ENCODE data around the gene NAA38. TPM values are rescaled to one million over a fixed set of nuclear protein-coding genes. Genes with fewer than 3 reads are reported as not detected.

Gene NAA38
- total RNA-seq, 1 donor: 97.8 TPM

- DNase-seq (ENCODE audit: low read depth in 2 of 3, low spot score in 2 of 3): peak; percentile 90 to 96 (median 93)
These were observed 14.7 kb downstream of the NAA38 start for GRCh38 chr17:7842380-7843256.

GRCh38 chr17:7841915-7842379 is 15.4 kb downstream of the NAA38 start:
- peak in 2 of 3 donors; percentile 89 to 92 for DNase-seq (ENCODE audit: low read depth in 2 of 3, low spot score in 2 of 3)

- peak in 2 of 3 donors; percentile 86 to 88 for DNase-seq (ENCODE audit: low read depth in 2 of 3, low spot score in 2 of 3)
These were observed 15.9 kb downstream of the NAA38 start for GRCh38 chr17:7841396-7841914.

GRCh38 chr17:7840875-7841274 is 16.5 kb downstream of the NAA38 start:
- no peak for DNase-seq (ENCODE audit: low read depth in 2 of 3, low spot score in 2 of 3)

DNA sequence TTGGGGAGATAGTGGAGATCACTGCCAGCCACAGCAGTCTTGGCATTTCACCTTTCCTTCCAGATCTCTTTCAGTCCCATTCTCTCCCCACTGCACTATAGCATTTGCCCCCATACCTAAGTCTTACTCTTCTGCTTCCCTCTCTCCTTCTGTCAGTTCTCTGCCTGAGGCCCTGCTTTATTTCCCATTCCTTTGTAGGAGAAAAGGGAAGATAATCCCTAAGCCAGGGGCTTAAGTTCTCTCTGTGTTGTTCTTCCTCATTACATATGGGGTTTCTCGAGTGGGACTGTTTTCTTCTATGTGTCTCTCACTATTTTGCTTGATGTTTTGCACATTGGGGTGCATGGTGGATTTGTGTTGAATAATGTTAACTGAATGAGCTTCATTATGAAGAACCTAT is 16.9 kb downstream of the NAA38 start:
- DNase-seq (ENCODE audit: low read depth in 2 of 3, low spot score in 2 of 3): no peak

DNA sequence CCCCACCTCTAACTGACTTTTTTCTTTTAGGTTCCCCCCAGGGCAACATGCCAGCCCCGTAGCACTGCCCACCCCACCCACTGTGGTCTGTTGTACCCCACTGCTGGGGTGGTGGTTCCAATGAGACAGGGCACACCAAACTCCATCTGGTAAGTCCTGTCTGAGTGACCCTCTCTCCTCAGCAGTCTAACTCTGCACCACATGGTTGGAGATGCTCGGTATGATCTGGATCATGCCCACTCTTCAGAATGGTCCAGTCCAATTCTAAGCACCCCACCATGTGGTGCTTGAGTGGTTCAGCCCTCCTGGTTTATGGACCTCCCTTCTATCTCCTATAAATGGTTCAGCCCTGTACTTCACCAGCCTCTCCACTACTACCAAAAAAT is 17.5 kb downstream of the NAA38 start:
- DNase-seq (ENCODE audit: low read depth in 2 of 3, low spot score in 2 of 3): peak in 2 of 3 donors; percentile 40 to 52

GRCh38 chr17:7839190-7839875 is 18.0 kb downstream of the NAA38 start:
- DNase-seq (ENCODE audit: low read depth in 2 of 3, low spot score in 2 of 3): peak in 1 of 3 donors; percentile 12

DNA sequence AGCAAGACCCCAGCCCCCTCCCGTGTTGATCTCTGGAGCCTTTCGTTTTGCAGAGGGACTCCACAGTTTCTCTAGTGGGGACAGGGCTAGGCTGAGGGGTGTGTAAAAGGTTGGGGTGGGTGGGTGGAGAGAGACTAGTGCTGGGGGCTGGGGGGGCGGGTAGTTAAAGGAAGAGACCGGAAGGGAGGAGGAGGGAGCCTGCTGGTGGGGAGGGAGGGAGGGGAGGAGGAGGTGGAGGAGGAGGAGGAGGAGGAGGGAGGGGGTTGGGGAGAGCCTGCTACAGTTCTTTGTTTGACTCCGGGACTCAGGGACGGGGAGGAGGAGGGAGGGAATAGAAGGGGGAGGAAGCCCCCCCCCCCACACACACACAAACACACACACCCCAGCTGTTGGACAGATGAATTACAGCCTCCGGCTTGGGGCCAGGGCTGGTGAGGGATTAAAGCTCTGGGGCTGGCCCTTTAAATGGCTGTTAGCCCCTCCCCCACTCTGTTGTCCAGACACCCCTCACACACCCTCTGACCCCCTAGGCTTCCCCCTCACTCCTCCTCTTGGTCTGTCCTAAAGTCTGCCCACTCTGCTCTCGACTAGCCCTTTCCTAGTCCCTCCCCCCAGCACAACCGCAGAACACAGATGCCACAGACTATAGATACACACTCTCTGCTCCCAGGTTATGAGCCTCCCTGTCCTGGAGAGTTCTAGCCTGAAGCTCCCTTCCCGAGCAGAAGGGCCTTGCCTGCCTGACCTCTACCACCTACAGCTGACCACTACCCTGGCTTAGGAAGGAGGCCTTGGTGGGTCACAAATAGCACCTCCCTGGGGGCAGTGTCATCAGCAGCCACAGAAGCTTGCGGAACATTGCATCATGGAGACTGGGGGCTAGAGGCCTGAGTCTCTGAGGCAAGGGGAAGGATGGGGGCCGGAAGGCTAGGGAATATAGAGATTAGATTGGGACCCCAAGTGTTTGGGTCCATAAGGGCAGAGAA is 19.0 kb downstream of the NAA38 start:
- DNase-seq (ENCODE audit: low read depth in 2 of 3, low spot score in 2 of 3): peak in 2 of 3 donors; percentile 64 to 78

DNA sequence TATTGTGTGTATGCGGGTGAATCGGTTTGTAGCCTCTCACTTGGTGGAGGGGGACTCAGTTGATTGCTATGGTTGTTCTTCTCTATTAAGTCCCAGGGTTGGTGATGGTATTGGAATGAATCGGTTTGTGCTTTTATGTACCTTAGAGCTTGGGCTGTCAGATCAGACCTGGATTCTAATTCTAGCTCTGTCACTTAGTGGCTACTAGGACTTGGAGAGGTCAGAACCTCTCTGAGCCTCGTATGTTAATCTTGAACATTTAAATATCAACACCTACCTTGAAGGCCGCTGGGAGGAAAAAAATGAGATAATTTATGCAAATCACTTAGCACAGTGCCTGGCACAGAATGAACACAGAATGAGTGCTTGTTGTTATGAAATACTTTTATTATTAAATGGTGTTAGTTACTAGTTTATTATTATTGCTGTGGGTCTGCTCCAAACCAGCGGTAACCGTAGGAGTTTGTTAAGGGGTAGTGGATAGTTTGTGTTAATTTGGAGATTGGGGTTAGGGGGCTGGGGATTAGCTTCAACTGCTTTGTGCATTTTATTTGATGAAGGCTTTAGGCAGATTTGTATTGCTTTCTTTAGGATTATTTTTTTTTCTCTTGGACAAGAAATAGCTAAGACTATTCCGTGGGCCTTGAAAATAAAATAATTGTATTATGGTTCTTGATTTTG is 19.8 kb downstream of the NAA38 start:
- DNase-seq (ENCODE audit: low read depth in 2 of 3, low spot score in 2 of 3): no peak

DNA sequence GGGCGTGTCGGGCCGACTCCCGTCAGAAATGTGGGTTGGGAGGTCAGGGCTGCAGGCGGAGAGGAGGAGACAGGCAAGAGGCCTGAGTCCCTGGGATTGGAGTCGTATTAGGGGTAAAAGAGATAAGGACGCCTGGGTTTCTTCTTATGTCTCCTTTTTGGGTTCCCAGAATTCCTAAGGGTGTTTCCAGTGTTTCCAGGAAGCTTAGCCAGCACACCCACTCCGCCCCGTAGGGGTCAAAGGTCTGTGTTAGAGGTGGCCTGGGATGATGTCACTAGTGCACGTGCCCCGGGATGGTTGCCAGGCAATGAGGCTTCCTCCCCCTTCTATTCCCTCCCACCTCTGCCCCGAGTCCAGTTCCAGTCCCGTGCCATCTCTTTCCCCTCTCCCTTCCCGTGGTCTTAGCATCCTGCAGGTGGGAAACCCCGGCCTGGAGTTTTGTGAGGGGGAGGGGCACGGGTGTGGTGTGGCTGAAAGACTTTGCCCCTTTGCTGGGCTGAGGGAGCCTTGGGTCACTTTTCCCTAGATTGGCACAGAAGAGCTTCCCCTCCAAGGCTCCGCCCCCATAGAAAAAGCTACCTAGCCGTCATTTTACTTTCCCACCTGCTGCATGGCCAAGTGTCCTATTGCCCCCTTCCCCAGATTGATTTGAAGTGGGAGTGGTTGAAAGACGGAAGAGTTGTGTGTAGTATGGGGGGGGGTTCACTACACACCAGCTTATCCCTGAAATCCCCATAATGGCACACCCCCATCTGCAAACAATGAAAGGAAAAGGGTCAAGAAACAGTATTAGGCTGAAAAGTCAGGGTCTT is 20.6 kb downstream of the NAA38 start:
- peak in 2 of 3 donors; percentile 88 to 93 for DNase-seq (ENCODE audit: low read depth in 2 of 3, low spot score in 2 of 3)

GRCh38 chr17:7835814-7836595 is 21.4 kb downstream of the NAA38 start:
- DNase-seq (ENCODE audit: low read depth in 2 of 3, low spot score in 2 of 3): peak in 1 of 3 donors; percentile 47

DNA sequence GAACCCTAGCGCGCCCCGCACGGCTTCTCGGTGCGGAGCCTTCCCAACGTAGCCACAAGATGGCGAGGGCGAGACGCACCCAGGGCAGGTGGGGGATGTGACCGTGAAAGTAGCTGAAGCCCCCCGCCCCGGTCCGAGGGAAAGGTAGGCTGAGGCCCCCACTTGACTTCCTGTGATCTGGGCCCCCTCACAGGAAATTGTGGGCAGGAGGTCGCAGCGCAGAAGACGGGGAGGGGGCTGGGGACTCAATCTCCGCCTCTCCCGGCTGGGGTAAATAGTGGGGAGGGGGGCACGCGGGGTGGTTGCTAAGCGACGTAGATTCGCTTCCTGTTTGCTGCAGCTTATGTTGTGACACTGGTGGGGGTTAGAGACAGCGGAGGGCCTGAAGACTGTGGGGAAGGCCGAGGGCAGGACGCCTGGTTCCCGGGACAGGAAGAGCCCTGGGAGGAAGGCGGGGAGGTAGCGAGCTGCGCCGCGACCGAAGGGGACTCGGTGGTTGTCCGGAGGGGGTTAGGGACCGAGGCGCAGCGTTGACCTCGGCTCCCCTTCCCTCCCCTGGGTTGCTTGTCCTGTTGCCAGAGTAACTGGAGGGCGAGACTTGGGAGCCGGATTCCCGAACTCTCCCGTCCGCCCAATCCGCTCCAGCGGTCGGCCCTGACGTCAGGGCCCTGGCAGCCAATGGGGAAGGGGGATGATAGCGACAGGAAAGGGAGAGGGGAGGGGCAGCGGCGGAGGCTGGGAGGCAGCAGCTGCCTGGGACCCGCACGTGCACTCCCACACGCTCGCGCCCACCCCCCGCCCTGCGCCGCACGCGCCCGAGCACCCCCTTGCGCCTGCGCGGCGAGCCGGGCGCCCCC is 22.2 kb downstream of the NAA38 start:
- DNase-seq (ENCODE audit: low read depth in 2 of 3, low spot score in 2 of 3): peak; percentile 94 to 99 (median 99)

DNA sequence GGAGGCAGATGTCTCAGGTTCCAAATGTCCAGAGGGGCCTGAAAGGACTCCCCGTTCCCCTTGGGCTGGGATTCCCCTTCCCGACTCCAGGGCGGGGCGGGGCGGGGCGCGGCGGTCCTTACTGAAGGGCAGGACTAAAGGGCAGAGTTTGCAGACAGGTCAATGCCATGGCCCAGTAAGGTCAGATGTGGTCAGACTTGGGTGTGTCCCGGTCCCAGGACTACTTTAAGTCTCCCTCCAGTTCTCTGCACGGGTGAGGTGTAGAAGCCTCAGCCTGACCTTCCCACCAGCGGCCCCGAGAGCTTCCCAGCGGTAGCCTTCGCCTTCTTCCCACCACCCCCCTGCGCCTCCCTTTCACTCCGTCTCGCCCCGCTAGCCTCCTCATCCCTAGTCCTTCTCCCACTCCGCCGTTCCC is 22.8 kb downstream of the NAA38 start:
- DNase-seq (ENCODE audit: low read depth in 2 of 3, low spot score in 2 of 3): no peak

- peak; percentile 74 to 94 (median 90) for DNase-seq (ENCODE audit: low read depth in 2 of 3, low spot score in 2 of 3)
These were observed 23.4 kb downstream of the NAA38 start, which contains the start of gene KDM6B for GRCh38 chr17:7833795-7834541. Gene KDM6B, plus strand, starts transcription at chr17:7834217. Its CDS starts 11,338 bp downstream, at chr17:7845555.

GRCh38 chr17:7833011-7833794 is 24.2 kb downstream of the NAA38 start:
- DNase-seq (ENCODE audit: low read depth in 2 of 3, low spot score in 2 of 3): no peak
